Osteoblast (primary cell): ENCODE data around the gene ZDHHC14. TPM values are rescaled to one million over a fixed set of nuclear protein-coding genes. Genes with fewer than 3 reads are reported as not detected.

Experiments used
- DNase-seq: peaks from one replicate; pipeline ENCODE4 v3.0.0; 2011; ENCODE audit warnings: low spot score, mixed read lengths; ENCODE audit not compliant: insufficient read length; ENCODE audit errors: missing footprints
- H2AFZ ChIP-seq: 2 replicates; pipeline ENCODE4 v1.6.0; 2011; ENCODE audit warnings: mild to moderate bottlenecking, low read length
- H3K27ac ChIP-seq: 2 replicates; pipeline ENCODE4 v1.5.1; 2011; ENCODE audit warnings: mild to moderate bottlenecking, low read depth, low read length, moderate library complexity
- H3K27me3 ChIP-seq: 2 replicates; pipeline ENCODE4 v1.6.0; 2012; ENCODE audit warnings: mild to moderate bottlenecking, control low read depth, inconsistent platforms, low read length, moderate library complexity; ENCODE audit not compliant: insufficient read depth
- H3K36me3 ChIP-seq: 2 replicates; pipeline ENCODE4 v1.5.1; 2011; ENCODE audit warnings: mild to moderate bottlenecking, low read length, control low read depth, moderate library complexity; ENCODE audit not compliant: insufficient read depth
- H3K4me1 ChIP-seq: 2 replicates; pipeline ENCODE4 v1.5.1; 2011; ENCODE audit warnings: mild to moderate bottlenecking, low read length, control low read depth, moderate library complexity; ENCODE audit not compliant: insufficient read depth
- H3K4me2 ChIP-seq: 2 replicates; pipeline ENCODE4 v1.6.0; 2011; ENCODE audit warnings: mild to moderate bottlenecking, low read length; ENCODE audit not compliant: insufficient read depth
- H3K4me3 ChIP-seq: fragments of 200-600 bp; sonication (generic); 3 replicates; pipeline ENCODE4 v1.5.1; 2012; ENCODE audit warnings: mild to moderate bottlenecking, low read length, inconsistent platforms; ENCODE audit not compliant: insufficient read depth
- H3K79me2 ChIP-seq: 2 replicates; pipeline ENCODE4 v1.6.0; 2012; ENCODE audit warnings: mild to moderate bottlenecking, low read length, control low read depth, inconsistent platforms; ENCODE audit not compliant: insufficient read depth
- H3K9me3 ChIP-seq: 2 replicates; pipeline ENCODE4 v1.5.1; 2011; ENCODE audit warnings: low read depth, low read length, control low read depth
- H4K20me1 ChIP-seq: 2 replicates; pipeline ENCODE4 v1.6.0; 2012; ENCODE audit warnings: mild to moderate bottlenecking, low read length, control low read depth; ENCODE audit not compliant: insufficient read depth
- CTCF ChIP-seq: IDR thresholded peaks from 2 replicates; pipeline ENCODE4 v1.5.1; 2011; ENCODE audit warnings: mild to moderate bottlenecking, low read depth, low read length, moderate library complexity; ENCODE audit errors: extremely low read depth
- total RNA-seq: library from RNA; depleted of rRNA; stranded (reverse); fragments of >200 nt; gene quantifications from 2 replicates; pipeline ENCODE4 v1.2.3, GENCODE V29; 2012

ZDHHC14 gene
- total RNA-seq, 1 donor, result 1.4 TPM

DNA sequence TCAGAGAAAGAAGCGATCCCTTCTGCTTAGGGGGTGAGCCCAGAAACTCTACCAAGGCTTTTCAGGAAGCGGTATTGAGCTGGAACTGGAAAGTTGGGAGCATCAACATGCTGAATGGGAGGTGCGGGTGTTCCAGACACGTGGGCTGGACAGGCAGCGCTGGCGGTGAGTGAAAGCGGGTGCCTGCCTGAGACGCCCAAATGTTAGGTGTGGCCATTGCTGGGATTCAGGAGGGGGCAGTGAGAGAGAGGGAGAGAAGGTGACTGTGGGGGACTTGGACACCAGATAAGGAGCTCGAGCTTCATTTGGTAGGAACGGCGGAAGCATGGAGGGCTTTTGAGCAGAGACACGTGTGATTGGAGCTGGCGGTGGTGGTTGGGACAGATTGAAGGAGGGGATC lies 157.7 kb downstream of the ZDHHC14 start:
- Histone ChIP-seq H3K4me3 (no peak overlapping the region), H2AFZ (no peak overlapping the region), H3K27me3 (no peaks in the 10 kb centered on the region), H4K20me1 (no peaks in the 10 kb centered on the region), H3K4me2 (no peak overlapping the region), H3K27ac (no peak overlapping the region), H3K36me3 (no peaks in the 10 kb centered on the region), H3K9me3 (no peaks in the 10 kb centered on the region), H3K4me1 (peaks cover 4% of the 10 kb centered on the region), H3K79me2 (no peaks in the 10 kb centered on the region)
- no peak for DNase-seq
- TF ChIP-seq CTCF, result no peak

GRCh38 chr6:157539421-157539822 lies 158.4 kb downstream of the ZDHHC14 start:
- Histone ChIP-seq H3K4me3 (no peak overlapping the region), H3K27me3 (no peaks in the 10 kb centered on the region), H3K36me3 (no peaks in the 10 kb centered on the region), H2AFZ (no peak overlapping the region), H3K79me2 (no peaks in the 10 kb centered on the region), H3K4me1 (peaks cover 4% of the 10 kb centered on the region), H3K27ac (no peak overlapping the region), H4K20me1 (no peaks in the 10 kb centered on the region), H3K9me3 (no peaks in the 10 kb centered on the region), H3K4me2 (no peak overlapping the region)
- no peak for TF ChIP-seq CTCF
- DNase-seq, result no peak

DNA sequence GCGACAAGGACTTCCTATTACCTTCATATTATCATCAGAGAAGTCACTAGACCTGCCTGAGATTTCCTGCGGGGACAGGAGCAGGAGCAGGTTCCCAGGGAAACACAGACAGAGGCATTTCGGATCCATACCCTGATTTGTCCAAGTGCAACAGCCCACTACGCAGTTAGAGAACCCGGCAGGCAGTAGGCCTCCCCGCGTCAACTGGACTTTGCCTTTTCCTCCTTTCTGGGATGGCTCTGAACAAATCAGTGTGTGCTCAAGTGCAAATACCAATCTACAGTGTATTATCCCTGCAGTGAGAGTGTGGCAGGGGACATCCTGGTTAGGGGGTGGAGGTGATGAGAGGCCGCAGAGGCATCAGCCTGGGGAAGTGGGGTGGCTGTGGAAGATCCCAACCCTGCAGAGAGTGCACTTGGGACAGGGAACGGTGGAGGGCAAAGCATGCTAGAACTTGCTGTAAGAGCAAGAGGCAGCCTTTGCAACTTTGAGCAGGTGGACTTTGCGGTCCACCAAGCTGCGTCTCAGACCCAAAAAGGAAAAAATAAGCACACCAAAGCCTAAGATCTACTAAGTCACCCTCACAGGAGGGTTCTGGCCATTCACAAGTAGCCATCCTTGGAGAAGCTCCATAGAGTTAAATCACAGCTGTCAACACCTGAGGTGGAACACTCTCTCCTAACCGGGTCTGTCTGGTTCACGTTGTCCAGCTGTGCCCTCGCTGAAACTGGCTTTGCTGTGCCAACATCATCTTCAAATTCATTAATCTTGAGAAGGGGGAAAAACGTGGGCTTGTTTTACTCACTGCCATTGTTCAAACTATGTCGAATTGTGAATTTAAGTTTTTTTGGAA lies 159.1 kb downstream of the ZDHHC14 start:
- Histone ChIP-seq H4K20me1 (no peaks in the 10 kb centered on the region), H3K27me3 (no peaks in the 10 kb centered on the region), H3K4me2 (no peak overlapping the region), H3K79me2 (no peaks in the 10 kb centered on the region), H2AFZ (no peak overlapping the region), H3K27ac (no peak overlapping the region), H3K4me1 (peaks cover 4% of the 10 kb centered on the region), H3K9me3 (no peaks in the 10 kb centered on the region), H3K4me3 (no peak overlapping the region), H3K36me3 (no peaks in the 10 kb centered on the region)
- no peak for DNase-seq
- TF ChIP-seq CTCF, result no peak

DNA sequence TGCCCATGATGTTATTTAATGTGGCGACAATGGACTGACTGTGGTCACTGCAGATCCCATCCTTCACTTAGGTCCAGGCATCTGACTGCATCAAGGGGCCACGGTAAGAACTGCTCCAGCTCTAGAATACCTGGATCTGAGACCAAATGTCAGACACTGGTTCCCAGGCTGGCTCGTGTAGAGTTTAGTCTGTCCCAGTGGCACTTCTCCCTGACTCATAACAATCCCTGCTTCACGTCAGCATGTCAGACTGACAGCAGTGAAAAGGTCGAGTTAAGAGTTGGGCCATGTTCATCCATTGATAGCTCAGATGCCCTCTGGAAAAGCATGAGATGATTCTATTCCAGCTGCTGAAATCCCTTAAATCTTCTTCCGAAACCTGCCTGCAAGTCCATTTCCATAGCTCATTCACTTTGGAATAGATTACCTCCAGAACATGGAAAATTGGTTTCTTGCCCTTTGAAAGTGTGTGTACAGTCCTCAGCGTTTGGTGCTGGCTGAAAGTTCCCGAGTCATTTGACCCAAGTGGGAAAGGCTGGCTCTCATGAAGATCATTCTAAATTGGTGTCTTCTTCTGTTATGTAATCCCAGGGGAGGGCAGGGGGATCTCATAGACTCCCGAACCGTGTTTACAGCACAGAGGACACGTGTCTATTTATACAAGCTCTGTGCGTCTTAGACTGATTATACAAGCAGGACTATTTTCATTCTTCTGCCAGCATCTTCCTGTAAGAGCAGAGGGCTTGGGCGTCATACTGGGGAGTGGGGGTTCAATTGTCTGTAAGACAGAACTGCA lies 160.8 kb downstream of the ZDHHC14 start:
- H4K20me1 ChIP-seq, result no peaks in the 10 kb centered on the region
- no peak for TF ChIP-seq CTCF
- H3K36me3 ChIP-seq, result no peaks in the 10 kb centered on the region
- no peaks in the 10 kb centered on the region for H3K79me2 ChIP-seq
- H3K4me1 ChIP-seq, result no peaks in the 10 kb centered on the region
- no peak overlapping the region for H3K4me3 ChIP-seq
- no peak overlapping the region for H3K4me2 ChIP-seq
- H2AFZ ChIP-seq, result no peak overlapping the region
- no peak overlapping the region for H3K27ac ChIP-seq
- no peaks in the 10 kb centered on the region for H3K9me3 ChIP-seq
- DNase-seq, result no peak
- no peaks in the 10 kb centered on the region for H3K27me3 ChIP-seq
